Endothelial cell of umbilical vein (primary cell): ENCODE data around the gene TEX44. TPM values are rescaled to one million over a fixed set of nuclear protein-coding genes. Genes with fewer than 3 reads are reported as not detected.

Source experiments
- BruUV-seq: library from RNA; stranded (reverse); fragments of 400-500 nt; replicated peaks from 2 replicates; lab custom pipeline; 2021; lab: Mats Ljungman, UMichigan
- CTCF ChIA-PET: fragments of 300-600, 350-600 bp; sonication (Branson Sonifier 250); formaldehyde crosslinking; loops from one replicate; lab custom pipeline; 2021; ENCODE audit warnings: antibody characterized with exemption, inconsistent platforms; lab: Charles Lee
- POLR2A ChIA-PET: fragments of 300-600, 350-600 bp; sonication (Branson Sonifier 250); formaldehyde crosslinking; loops from one replicate; lab custom pipeline; 2021; ENCODE audit warnings: antibody characterized with exemption, inconsistent platforms; lab: Charles Lee
- DNase-seq: peaks from one replicate; pipeline ENCODE4 v3.0.0-alpha.2; 2011; ENCODE audit warnings: low read depth, low spot score
- FAIRE-seq: peaks from 2 replicates; lab custom pipeline; 2011; peaks lifted over from hg19 to GRCh38; lab: Jason Lieb, UNC
- H2AFZ ChIP-seq: 2 replicates; pipeline ENCODE4 v1.6.0; 2012; ENCODE audit warnings: low read depth, low read length, control low read depth, inconsistent platforms
- H3K27ac ChIP-seq: 2 replicates; pipeline ENCODE4 v1.5.1; 2011; ENCODE audit warnings: low read depth, mild to moderate bottlenecking, control low read depth, low read length, moderate library complexity; ENCODE audit not compliant: insufficient read depth
- H3K27me3 ChIP-seq, 2 experiments: 2 replicates each; pipeline versions ENCODE4 v1.6.0 to v1.6.1; 2011; ENCODE audit warnings: low read length in 2 of 2, mixed read lengths in 1 of 2; ENCODE audit not compliant: control insufficient read depth in 2 of 2, insufficient read depth in 2 of 2
- H3K36me3 ChIP-seq, 2 experiments: 2 replicates in 1 of 2; 3 replicates in 1 of 2; pipeline ENCODE4 v1.5.1; 2011; ENCODE audit warnings: low read length in 2 of 2, mild to moderate bottlenecking in 1 of 2, moderate library complexity in 1 of 2; ENCODE audit not compliant: control insufficient read depth in 2 of 2, insufficient read depth in 2 of 2; ENCODE audit errors: extremely low read depth in 1 of 2
- H3K4me1 ChIP-seq: 3 replicates; pipeline ENCODE4 v1.5.1; 2011; ENCODE audit warnings: mild to moderate bottlenecking, low read length; ENCODE audit not compliant: control insufficient read depth, insufficient read depth; ENCODE audit errors: extremely low read depth
- H3K4me2 ChIP-seq: 2 replicates; pipeline ENCODE4 v1.6.1; 2011; ENCODE audit warnings: low read length, control low read depth, mixed read lengths; ENCODE audit not compliant: insufficient read depth
- H3K4me3 ChIP-seq, 3 experiments: fragments of 200-600 bp in 1 of 3; sonication (generic), shearing (Covaris generic) in 1 of 3; replicated peaks in 1 of 3; 2 replicates each; pipeline ENCODE4 v1.5.1; 2011 to 2016; ENCODE audit warnings: control low read depth in 3 of 3, low read length in 3 of 3, mild to moderate bottlenecking in 2 of 3, inconsistent platforms in 1 of 3, low read depth in 1 of 3, moderate library complexity in 1 of 3; ENCODE audit not compliant: insufficient read depth in 1 of 3
- H3K79me2 ChIP-seq: 2 replicates; pipeline ENCODE4 v1.6.0; 2012; ENCODE audit warnings: low read length, inconsistent platforms; ENCODE audit not compliant: control insufficient read depth, insufficient read depth
- H3K9ac ChIP-seq: replicated peaks from 2 replicates; pipeline ENCODE3; 2011; ENCODE audit warnings: low read length, control low read depth; ENCODE audit not compliant: insufficient read depth; ENCODE audit errors: extremely low read depth
- H3K9me1 ChIP-seq: replicated peaks from 3 replicates; pipeline ENCODE4 v1.6.0; 2011; ENCODE audit warnings: mild to moderate bottlenecking, low read length; ENCODE audit not compliant: control insufficient read depth, insufficient read depth; ENCODE audit errors: extremely low read depth
- H3K9me3 ChIP-seq: replicated peaks from 2 replicates; pipeline ENCODE4 v1.5.1; 2012; ENCODE audit warnings: low read length, inconsistent platforms; ENCODE audit not compliant: control insufficient read depth, insufficient read depth
- H4K20me1 ChIP-seq: replicated peaks from 2 replicates; pipeline ENCODE3; 2011; ENCODE audit warnings: mild to moderate bottlenecking, low read length; ENCODE audit not compliant: control insufficient read depth, insufficient read depth; ENCODE audit errors: extremely low read depth
- CTCF ChIP-seq, 2 donors: IDR thresholded peaks; 1 replicate in 1 of 2; 2 replicates in 1 of 2; pipeline ENCODE4 v1.5.1; 2011; ENCODE audit warnings: low read length in 2 of 2, mild to moderate bottlenecking in 2 of 2, moderate library complexity in 2 of 2, control low read depth in 1 of 2, inconsistent platforms in 1 of 2, low read depth in 1 of 2; ENCODE audit not compliant: insufficient read depth in 1 of 2; ENCODE audit errors: extremely low read depth in 1 of 2
- EZH2 ChIP-seq: IDR thresholded peaks from 2 replicates; pipeline ENCODE4 v1.6.1; 2012; ENCODE audit warnings: borderline replicate concordance, low read depth, mild to moderate bottlenecking, moderate library complexity, low read length, inconsistent platforms; ENCODE audit not compliant: severe bottlenecking
- FOS ChIP-seq: IDR thresholded peaks from 2 replicates; pipeline ENCODE4 v1.6.1; 2011; ENCODE audit warnings: mild to moderate bottlenecking, low read length, moderate library complexity, borderline replicate concordance; ENCODE audit not compliant: insufficient read depth
- GATA2 ChIP-seq: IDR thresholded peaks from 2 replicates; pipeline ENCODE4 v1.7.0; 2011; ENCODE audit warnings: low read depth, mild to moderate bottlenecking, moderate library complexity, mixed read lengths, low read length; ENCODE audit not compliant: insufficient read length, insufficient read depth
- JUN ChIP-seq: IDR thresholded peaks from 2 replicates; pipeline ENCODE4 v1.6.1; 2011; ENCODE audit warnings: borderline replicate concordance, low read depth; ENCODE audit not compliant: insufficient read length, insufficient read depth
- MAX ChIP-seq: IDR thresholded peaks from 2 replicates; pipeline ENCODE4 v1.6.1; 2011; ENCODE audit not compliant: insufficient read depth, insufficient read length
- MYC ChIP-seq: IDR thresholded peaks from one replicate; pipeline ENCODE4 v1.6.1; 2011; ENCODE audit warnings: mild to moderate bottlenecking, low read depth, low read length
- POLR2A ChIP-seq: IDR thresholded peaks from 2 replicates; pipeline ENCODE4 v1.6.1; 2012; ENCODE audit warnings: low read depth, mild to moderate bottlenecking, control low read depth, low read length
- POLR2AphosphoS5 ChIP-seq: IDR thresholded peaks from 2 replicates; pipeline ENCODE4 v1.6.1; 2012; ENCODE audit warnings: low read depth, mild to moderate bottlenecking, control low read depth, low read length, moderate library complexity; ENCODE audit not compliant: insufficient read depth
- dilution Hi-C: fragments of 300-500 bp; cut with MboI; formaldehyde crosslinking; loops from one replicate; pipeline ENCODE4 v1.15.0; 2019; ENCODE audit warnings: low sequenced_read_pairs; ENCODE audit not compliant: extremely low pct_ligation_motif_present
- intact Hi-C: fragments of 100-400 bp; cut with micrococcal nuclease; formaldehyde crosslinking; loops from one replicate; pipeline ENCODE4 v1.10.0; 2022
- polyA plus RNA-seq, 4 experiments: library from polyadenylated mRNA; depleted of rRNA in 3 of 4; stranded (reverse) in 3 of 4; unstranded in 1 of 4; fragments of >200 nt; gene quantifications; 2 replicates each; pipeline versions ENCODE4 v1.2.1 to v1.2.3, GENCODE V29; 2011 to 2012; ENCODE audit warnings: missing spikeins in 1 of 4
- total RNA-seq: library from RNA; stranded (reverse); gene quantifications from 2 replicates; pipeline ENCODE4 v1.2.3, GENCODE V29; 2021

The TEX44 gene
- total and polyA plus RNA-seq, 2 donors (not counting 3 experiments of a cell fraction or from before 2014, with no cell fraction given): not detected

- Histone ChIP-seq H3K4me2 (no peak overlapping the region), H3K9ac (no peak overlapping the region), H4K20me1 (no peaks in the 10 kb centered on the region), H3K79me2 (no peaks in the 10 kb centered on the region), H3K27me3 (no peaks in the 10 kb centered on the region), H3K27ac (no peak overlapping the region), H3K4me1 (no peaks in the 10 kb centered on the region), H3K36me3 (no peaks in the 10 kb centered on the region), H3K4me3 (no peak overlapping the region), H3K9me3 (no peaks in the 10 kb centered on the region), H2AFZ (no peak overlapping the region), H3K9me1 (no peaks in the 10 kb centered on the region)
- ChIA-PET POLR2A (no interaction called here), CTCF (interaction anchor here (1.4 kb wide), 1 partner anchor 26 kb away, joined by 5 read pairs; no protein-coding TSS in a partner anchor)
- BruUV-seq: no TSS peak
- DNase-seq (no peak), FAIRE-seq (no peak)
- intact Hi-C loops (no loop called here), dilution Hi-C loops (no loop called here)
- TF ChIP-seq POLR2A (no peak), MYC (no peak), GATA2 (no peak), FOS (no peak), CTCF (IDR thresholded peaks at IDR 0.05; ENCODE audit: extremely low read depth in 1 of 2, insufficient read depth in 1 of 2, low read depth in 1 of 2, low read length in 2 of 2) (no peak)
These were observed 16.9 kb upstream of the TEX44 start for GRCh38 chr2:231575612-231576256.

- no TSS peak for BruUV-seq
- intact Hi-C loops: no loop called here
- Histone ChIP-seq H3K4me1 (no peaks in the 10 kb centered on the region), H3K27ac (no peak overlapping the region), H3K79me2 (no peaks in the 10 kb centered on the region), H2AFZ (no peak overlapping the region), H3K27me3 (no peaks in the 10 kb centered on the region), H3K4me2 (no peak overlapping the region), H3K4me3 (no peak overlapping the region), H3K9me1 (no peaks in the 10 kb centered on the region), H4K20me1 (no peaks in the 10 kb centered on the region), H3K36me3 (no peaks in the 10 kb centered on the region), H3K9me3 (no peaks in the 10 kb centered on the region), H3K9ac (no peak overlapping the region)
- dilution Hi-C loops: no loop called here
- ChIA-PET CTCF (no interaction called here), POLR2A (no interaction called here)
- DNase-seq (no peak), FAIRE-seq (no peak)
- TF ChIP-seq CTCF (IDR thresholded peaks at IDR 0.05; ENCODE audit: extremely low read depth in 1 of 2, insufficient read depth in 1 of 2, low read depth in 1 of 2, low read length in 2 of 2) (no peak), MAX (no peak), MYC (no peak), JUN (no peak), POLR2AphosphoS5 (no peak), FOS (no peak), GATA2 (no peak), EZH2 (no peak), POLR2A (no peak)
These were observed 16.2 kb upstream of the TEX44 start for GRCh38 chr2:231576465-231576864.
